Middle frontal gyrus (tissue), 1 donor: ENCODE data around the gene TNS2.

ENCODE experiments used
- DNase-seq: peaks from one replicate; pipeline ENCODE4 v3.0.0-alpha.2; 2015; ENCODE audit warnings: low spot score; ENCODE audit errors: extremely low spot score

The TNS2 gene

DNA sequence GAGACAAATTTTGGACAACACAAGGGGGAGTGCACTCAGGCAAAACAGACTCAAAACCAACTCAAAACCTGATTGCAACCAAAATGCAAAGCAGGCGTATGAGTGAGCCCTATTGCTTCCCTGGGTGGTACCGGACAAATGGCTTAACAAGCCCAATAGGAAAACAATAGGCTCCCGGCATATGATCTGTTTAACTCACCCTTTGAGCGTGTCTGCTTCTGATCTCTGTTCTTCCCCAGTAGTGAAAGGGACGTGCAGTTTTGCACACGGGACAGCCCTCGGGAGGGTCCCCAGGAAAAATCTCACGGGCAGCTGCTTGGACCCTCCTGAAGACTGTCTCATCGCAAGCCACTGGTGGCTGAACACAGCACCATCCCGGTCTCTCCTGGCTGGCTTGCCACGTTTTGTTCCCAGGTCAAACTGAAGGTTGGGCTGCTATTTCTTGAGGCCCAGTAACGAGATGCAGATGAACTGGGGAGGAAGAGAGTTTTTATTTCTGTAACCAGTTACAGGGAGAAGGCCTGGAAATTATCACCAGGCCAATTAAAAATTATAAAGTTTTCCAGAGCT lies 63.4 kb downstream of the TNS2 start:
- no peak for DNase-seq

DNA sequence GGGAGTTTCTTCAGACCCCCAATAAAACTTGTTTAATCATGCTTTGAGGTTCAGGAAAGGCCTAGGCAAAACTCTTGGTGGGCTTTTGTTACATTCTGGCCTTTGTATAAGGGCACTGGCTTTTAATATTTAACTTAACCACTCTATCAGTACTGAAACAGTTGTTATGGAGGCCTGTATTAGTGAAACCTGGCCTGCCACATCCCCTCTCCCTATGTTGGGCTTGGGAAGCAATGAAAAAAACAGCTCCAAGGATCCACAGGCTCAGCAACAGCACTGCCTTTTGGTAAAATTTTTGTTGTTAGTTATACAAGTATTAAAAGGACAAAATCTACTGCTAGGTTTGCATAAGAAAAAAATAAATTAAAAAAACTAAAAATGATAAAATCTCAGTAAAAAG lies 64.1 kb downstream of the TNS2 start:
- no peak for DNase-seq
